Suprapubic skin (tissue), 4 donors: ENCODE measurements around the gene SULT1B1. TPM values are rescaled to one million over a fixed set of nuclear protein-coding genes. Genes with fewer than 3 reads are reported as not detected.
A peak's percentile ranks its signal among the peaks of the same experiment; 100 is the strongest.

Source experiments
- DNase-seq, 2 donors: peaks; one replicate each; pipeline ENCODE4 v3.0.0-alpha.2; 2019; ENCODE audit warnings: low spot score in 2 of 2
- H3K27ac ChIP-seq: fragments of 200-600 bp; sonication (generic); one replicate; pipeline ENCODE4 v1.5.1; 2019
- H3K27me3 ChIP-seq: fragments of 200-600 bp; sonication (generic); one replicate; pipeline ENCODE4 v1.5.1; 2019
- H3K36me3 ChIP-seq: fragments of 200-600 bp; sonication (generic); one replicate; pipeline ENCODE4 v1.5.1; 2019
- H3K4me1 ChIP-seq: fragments of 200-600 bp; sonication (generic); one replicate; pipeline ENCODE4 v1.5.1; 2019
- H3K4me3 ChIP-seq: fragments of 200-600 bp; sonication (generic); one replicate; pipeline ENCODE4 v1.5.1; 2019; ENCODE audit warnings: mild to moderate bottlenecking
- H3K9me3 ChIP-seq: fragments of 200-600 bp; sonication (generic); one replicate; pipeline ENCODE4 v1.5.1; 2019
- EP300 ChIP-seq: sonication (generic); formaldehyde crosslinking; IDR thresholded peaks from one replicate; pipeline ENCODE4 v1.6.1; 2017; ENCODE audit warnings: antibody characterized with exemption
- POLR2A ChIP-seq, 2 donors: fragments of 450-650 bp; IDR thresholded peaks; one replicate each; pipeline ENCODE4 v1.6.1; 2017; ENCODE audit warnings: antibody characterized with exemption in 2 of 2, mild to moderate bottlenecking in 2 of 2, moderate library complexity in 2 of 2
- POLR2AphosphoS5 ChIP-seq, 3 donors: sonication (generic); formaldehyde crosslinking; IDR thresholded peaks; one replicate each; pipeline ENCODE4 v1.6.1; 2017; ENCODE audit warnings: antibody characterized with exemption in 3 of 3
- WGBS: methylation state at CpG from one replicate; pipeline ENCODE4 v1.1.5; 2018; 5-methylcytosine and 5-hydroxymethylcytosine counted together
- total RNA-seq, 4 donors: library from RNA; depleted of rRNA; stranded (reverse); fragments of >200 nt; gene quantifications; one replicate each; pipeline ENCODE4 v1.1.0, GENCODE V29; 2016
- TF ChIP-seq, protein P1 (sequence below), 2 donors: fragments of 200-600 bp in 1 of 2; fragments of 450-650 bp in 1 of 2; sonication (generic) in 1 of 2; IDR thresholded peaks; one replicate each; pipeline ENCODE4 v1.5.1; 2016 to 2019; ENCODE audit warnings: antibody characterized with exemption in 2 of 2, mild to moderate bottlenecking in 1 of 2, moderate library complexity in 1 of 2

SULT1B1 gene
- under 1 TPM; 0.08 to 0.24 (median 0.23) TPM for total RNA-seq

DNA sequence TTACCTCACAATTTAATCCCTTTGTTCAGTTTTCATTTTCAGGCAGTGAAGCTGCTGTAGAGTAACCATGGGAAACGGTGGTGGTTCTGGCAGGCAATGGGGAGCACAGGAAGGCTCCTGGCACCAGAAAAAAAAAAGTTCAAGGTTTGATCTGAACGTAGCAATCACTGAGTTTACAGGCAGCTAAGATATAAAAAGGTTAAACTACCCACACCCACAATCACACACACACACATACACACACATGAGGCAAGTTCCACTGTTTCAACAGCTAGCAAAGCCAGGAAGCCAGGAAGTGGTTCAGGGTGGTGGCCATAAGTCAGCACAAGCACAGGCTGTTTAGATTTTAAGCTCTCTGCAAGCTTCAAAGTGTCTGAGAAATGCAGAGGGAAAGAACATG is at the start of gene SULT1B1:
SULT1B1 (minus strand) TSS at position 166 of the 400 bp plus-strand sequence. CDS start 5,403 bp downstream, outside the sequence.
- H3K4me3 ChIP-seq, result no peak within 1 kb of the TSS
- no peaks in the 10 kb centered on the region for H3K27me3 ChIP-seq
- no peaks in the 10 kb centered on the region for H3K9me3 ChIP-seq
- no peak for TF ChIP-seq EP300
- TF ChIP-seq, protein P1, sequence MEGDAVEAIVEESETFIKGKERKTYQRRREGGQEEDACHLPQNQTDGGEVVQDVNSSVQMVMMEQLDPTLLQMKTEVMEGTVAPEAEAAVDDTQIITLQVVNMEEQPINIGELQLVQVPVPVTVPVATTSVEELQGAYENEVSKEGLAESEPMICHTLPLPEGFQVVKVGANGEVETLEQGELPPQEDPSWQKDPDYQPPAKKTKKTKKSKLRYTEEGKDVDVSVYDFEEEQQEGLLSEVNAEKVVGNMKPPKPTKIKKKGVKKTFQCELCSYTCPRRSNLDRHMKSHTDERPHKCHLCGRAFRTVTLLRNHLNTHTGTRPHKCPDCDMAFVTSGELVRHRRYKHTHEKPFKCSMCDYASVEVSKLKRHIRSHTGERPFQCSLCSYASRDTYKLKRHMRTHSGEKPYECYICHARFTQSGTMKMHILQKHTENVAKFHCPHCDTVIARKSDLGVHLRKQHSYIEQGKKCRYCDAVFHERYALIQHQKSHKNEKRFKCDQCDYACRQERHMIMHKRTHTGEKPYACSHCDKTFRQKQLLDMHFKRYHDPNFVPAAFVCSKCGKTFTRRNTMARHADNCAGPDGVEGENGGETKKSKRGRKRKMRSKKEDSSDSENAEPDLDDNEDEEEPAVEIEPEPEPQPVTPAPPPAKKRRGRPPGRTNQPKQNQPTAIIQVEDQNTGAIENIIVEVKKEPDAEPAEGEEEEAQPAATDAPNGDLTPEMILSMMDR (IDR thresholded peaks at IDR 0.05), result no peak
- no peak for TF ChIP-seq POLR2AphosphoS5 (IDR thresholded peaks at IDR 0.05)
- TF ChIP-seq POLR2A (IDR thresholded peaks at IDR 0.05), result no peak
- H3K4me1 ChIP-seq, result peaks cover 4% of the 10 kb centered on the region
- WGBS, result 9% methylated on average over 2 of the region's 2 CpGs
- peak within 1 kb of the TSS; percentile 41 for H3K27ac ChIP-seq
- no peak for DNase-seq
- no peaks in the 10 kb centered on the region for H3K36me3 ChIP-seq

DNA sequence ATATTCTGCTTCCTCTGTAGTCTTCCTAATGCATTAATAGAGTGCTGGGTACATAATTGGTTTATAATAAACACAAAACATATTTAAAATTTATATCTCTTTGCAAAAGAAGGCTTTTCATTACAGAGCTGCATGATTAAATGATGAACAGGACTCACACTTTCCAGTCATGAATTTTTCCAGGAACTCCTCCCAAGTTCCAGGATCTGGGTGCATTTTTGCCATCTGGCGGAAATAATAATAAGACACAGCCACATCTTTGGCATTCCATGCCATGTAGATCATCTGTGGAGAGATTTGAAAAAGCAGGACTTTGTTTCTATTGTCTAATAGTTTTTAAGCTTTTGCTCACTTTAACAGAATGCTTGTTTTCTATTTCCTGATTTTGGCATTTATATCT is 40.2 kb upstream of the SULT1B1 start:
- 56% methylated on average over 1 of the region's 1 CpG for WGBS

DNA sequence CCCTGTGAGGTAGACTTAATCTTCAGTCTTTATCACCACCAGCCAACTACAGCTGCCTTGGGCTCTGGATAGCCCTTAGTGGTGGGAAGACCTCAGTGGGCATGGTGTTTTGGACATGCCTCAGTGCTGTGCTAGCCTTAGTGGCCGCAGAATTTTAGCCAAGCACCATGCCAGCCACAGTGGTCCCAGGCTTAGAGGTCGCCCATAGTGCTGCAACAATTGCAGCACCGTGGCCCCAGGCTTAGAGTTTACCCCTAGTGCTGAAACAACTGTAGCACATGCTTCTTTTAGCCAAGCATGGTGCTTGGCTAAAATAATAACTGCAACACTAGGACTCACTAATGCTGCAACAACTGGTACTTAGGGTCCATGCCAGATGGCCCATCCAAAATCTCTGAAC is 38.9 kb upstream of the SULT1B1 start:
- TF ChIP-seq POLR2A (IDR thresholded peaks at IDR 0.05) (no peak), EP300 (no peak), POLR2AphosphoS5 (IDR thresholded peaks at IDR 0.05) (no peak)
- TF ChIP-seq, protein P1 (IDR thresholded peaks at IDR 0.05), result no peak
- Histone ChIP-seq H3K4me3 (no peak overlapping the region), H3K27ac (no peak overlapping the region), H3K9me3 (no peaks in the 10 kb centered on the region), H3K27me3 (no peaks in the 10 kb centered on the region), H3K36me3 (no peaks in the 10 kb centered on the region), H3K4me1 (no peaks in the 10 kb centered on the region)
- DNase-seq, result peak in 1 of 2 donors; percentile 55
- 87% methylated on average over 3 of the region's 3 CpGs for WGBS

More for the DNA sequence above, 40.2 kb upstream of the SULT1B1 start:
- no peak overlapping the region for H3K4me3 ChIP-seq
- no peaks in the 10 kb centered on the region for H3K36me3 ChIP-seq
- TF ChIP-seq POLR2A (IDR thresholded peaks at IDR 0.05) (no peak), POLR2AphosphoS5 (IDR thresholded peaks at IDR 0.05) (no peak), EP300 (no peak)
- TF ChIP-seq, protein P1 (IDR thresholded peaks at IDR 0.05), result no peak
- H3K9me3 ChIP-seq, result no peaks in the 10 kb centered on the region
- H3K4me1 ChIP-seq, result no peaks in the 10 kb centered on the region
- no peak for DNase-seq
- no peaks in the 10 kb centered on the region for H3K27me3 ChIP-seq
- no peak overlapping the region for H3K27ac ChIP-seq

- DNase-seq, result no peak
- H3K4me3 ChIP-seq, result no peak overlapping the region
- no peaks in the 10 kb centered on the region for H3K27me3 ChIP-seq
- H3K4me1 ChIP-seq, result no peaks in the 10 kb centered on the region
- no peak for TF ChIP-seq POLR2A (IDR thresholded peaks at IDR 0.05)
- no peak for TF ChIP-seq EP300
- TF ChIP-seq POLR2AphosphoS5 (IDR thresholded peaks at IDR 0.05), result no peak
- TF ChIP-seq, protein P1 (IDR thresholded peaks at IDR 0.05), result no peak
- no peaks in the 10 kb centered on the region for H3K9me3 ChIP-seq
- H3K36me3 ChIP-seq, result no peaks in the 10 kb centered on the region
- H3K27ac ChIP-seq, result no peak overlapping the region
Measured at GRCh38 chr4:69793732-69794131, 33.3 kb upstream of the SULT1B1 start.

GRCh38 chr4:69787879-69788278 is 27.5 kb upstream of the SULT1B1 start:
- Histone ChIP-seq H3K4me1 (no peaks in the 10 kb centered on the region), H3K27ac (no peak overlapping the region), H3K27me3 (no peaks in the 10 kb centered on the region), H3K4me3 (no peak overlapping the region), H3K36me3 (no peaks in the 10 kb centered on the region), H3K9me3 (no peaks in the 10 kb centered on the region)
- DNase-seq, result no peak
- TF ChIP-seq POLR2AphosphoS5 (IDR thresholded peaks at IDR 0.05), result no peak
- no peak for TF ChIP-seq POLR2A (IDR thresholded peaks at IDR 0.05)
- no peak for TF ChIP-seq EP300
- TF ChIP-seq, protein P1 (IDR thresholded peaks at IDR 0.05), result no peak
